GM18519 (cell line): Measurements from ENCODE around the gene SV2A.

Experiments
- ATAC-seq: cut with Tn5 transposase; IDR thresholded peaks from one replicate; pipeline ENCODE4 v1.9.1; 2021; ENCODE audit warnings: mild to moderate bottlenecking, moderate library complexity; ENCODE audit not compliant: unreplicated experiment, low FRiP score

Gene SV2A

GRCh38 chr1:149929856-149930255, 12.2 kb upstream of the SV2A start:
- ATAC-seq = no peak

GRCh38 chr1:149928401-149928724, 10.7 kb upstream of the SV2A start:
- no peak for ATAC-seq

GRCh38 chr1:149927563-149928400, 10.1 kb upstream of the SV2A start, which contains the start of gene SF3B4:
Gene SF3B4 (minus strand): TSS chr1:149927803. CDS start chr1:149927759, 44 bp downstream.
- ATAC-seq = peak; percentile 82

- ATAC-seq = peak; percentile 10
These were observed 9.5 kb upstream of the SV2A start for GRCh38 chr1:149927056-149927562.

GRCh38 chr1:149926296-149926695, 8.7 kb upstream of the SV2A start:
- ATAC-seq = no peak

- no peak for ATAC-seq
These were observed 8.1 kb upstream of the SV2A start for GRCh38 chr1:149925751-149926150.

GRCh38 chr1:149925345-149925744, 7.7 kb upstream of the SV2A start:
- ATAC-seq = no peak

GRCh38 chr1:149923626-149924025, 6.0 kb upstream of the SV2A start:
- ATAC-seq = no peak

GRCh38 chr1:149916898-149917252, 769 bp downstream of the SV2A start:
- ATAC-seq = no peak

GRCh38 chr1:149916193-149916897, 1.3 kb downstream of the SV2A start:
- no peak for ATAC-seq

- ATAC-seq = no peak
These were observed 2.0 kb downstream of the SV2A start for GRCh38 chr1:149915429-149916192.

- ATAC-seq = no peak
These were observed 3.1 kb downstream of the SV2A start for GRCh38 chr1:149914545-149914944.

- ATAC-seq = no peak
These were observed 11.0 kb downstream of the SV2A start for GRCh38 chr1:149906570-149907075.

- no peak for ATAC-seq
These were observed 13.7 kb downstream of the SV2A start for GRCh38 chr1:149903836-149904491.

- peak; percentile 80 for ATAC-seq
These were observed 18.0 kb downstream of the SV2A start, which contains the start of gene BOLA1 for GRCh38 chr1:149899460-149900284. Gene BOLA1 (plus strand): TSS chr1:149899568. CDS start chr1:149900060, 492 bp downstream.

- no peak for ATAC-seq
These were observed 21.1 kb downstream of the SV2A start for GRCh38 chr1:149896575-149896974.

GRCh38 chr1:149888999-149889289, 28.7 kb downstream of the SV2A start:
- no peak for ATAC-seq

- peak; percentile 8 for ATAC-seq
These were observed 29.2 kb downstream of the SV2A start for GRCh38 chr1:149888247-149888998.
